ENCODE results near the gene EHBP1L1.

DNA sequence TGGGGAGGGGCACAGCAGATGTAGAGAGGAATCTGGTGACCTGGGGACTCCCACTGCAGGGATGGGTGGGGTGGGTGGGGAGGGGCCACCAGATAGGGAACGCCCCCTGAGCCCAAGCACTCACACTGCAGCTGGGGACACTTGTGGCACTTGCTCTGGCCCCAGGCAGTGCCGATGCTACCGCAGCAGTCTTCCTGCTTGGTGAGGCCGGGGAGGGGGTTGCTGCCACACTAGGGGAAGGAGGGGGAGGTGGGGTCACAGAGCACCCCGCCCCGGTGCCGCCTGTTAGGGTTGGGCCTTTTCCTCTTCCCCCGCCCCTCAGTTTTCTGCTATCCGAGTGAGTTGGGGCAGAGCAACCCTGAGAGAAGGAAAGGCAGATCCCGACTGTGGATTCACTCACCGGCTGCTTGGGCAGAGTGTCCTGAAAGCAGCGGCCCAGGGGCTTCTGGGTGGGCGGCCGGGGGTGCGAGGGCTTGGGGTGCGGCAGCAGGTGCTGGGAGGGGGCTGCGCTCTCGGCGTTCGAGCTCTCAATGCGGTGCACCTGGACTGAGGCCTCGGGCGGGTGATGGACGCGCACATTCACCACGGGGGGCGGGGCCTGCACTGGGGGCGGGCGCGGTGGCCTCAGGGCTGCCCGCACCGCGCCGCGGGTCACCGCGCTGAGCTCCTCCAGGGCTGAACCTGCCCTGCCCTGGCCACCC, 22.4 kb upstream of the EHBP1L1 start:
- TF ChIP-seq, protein P1, sequence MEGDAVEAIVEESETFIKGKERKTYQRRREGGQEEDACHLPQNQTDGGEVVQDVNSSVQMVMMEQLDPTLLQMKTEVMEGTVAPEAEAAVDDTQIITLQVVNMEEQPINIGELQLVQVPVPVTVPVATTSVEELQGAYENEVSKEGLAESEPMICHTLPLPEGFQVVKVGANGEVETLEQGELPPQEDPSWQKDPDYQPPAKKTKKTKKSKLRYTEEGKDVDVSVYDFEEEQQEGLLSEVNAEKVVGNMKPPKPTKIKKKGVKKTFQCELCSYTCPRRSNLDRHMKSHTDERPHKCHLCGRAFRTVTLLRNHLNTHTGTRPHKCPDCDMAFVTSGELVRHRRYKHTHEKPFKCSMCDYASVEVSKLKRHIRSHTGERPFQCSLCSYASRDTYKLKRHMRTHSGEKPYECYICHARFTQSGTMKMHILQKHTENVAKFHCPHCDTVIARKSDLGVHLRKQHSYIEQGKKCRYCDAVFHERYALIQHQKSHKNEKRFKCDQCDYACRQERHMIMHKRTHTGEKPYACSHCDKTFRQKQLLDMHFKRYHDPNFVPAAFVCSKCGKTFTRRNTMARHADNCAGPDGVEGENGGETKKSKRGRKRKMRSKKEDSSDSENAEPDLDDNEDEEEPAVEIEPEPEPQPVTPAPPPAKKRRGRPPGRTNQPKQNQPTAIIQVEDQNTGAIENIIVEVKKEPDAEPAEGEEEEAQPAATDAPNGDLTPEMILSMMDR (conservative IDR thresholded peaks at IDR 0.05; ENCODE audit: low read length), result no peak
- no peak for TF ChIP-seq EZH2phosphoT487 (IDR thresholded peaks at IDR 0.05; ENCODE audit: borderline replicate concordance, low read depth, low read length)

Data from OCI-LY7 (cell line).